ENCODE data around the gene APLP2.

- TF ChIP-seq CTCF (IDR thresholded peaks at IDR 0.05; ENCODE audit: insufficient read depth, low read length, poor library complexity, severe bottlenecking) (no peak), EZH2phosphoT487 (conservative IDR thresholded peaks at IDR 0.05; ENCODE audit: low read length) (no peak)
Measured at GRCh38 chr11:130100381-130101095, 30.8 kb downstream of the APLP2 start.
